NB4 (cell line): Measurements from ENCODE around the gene KLHL1.

ENCODE experiments used
- CTCF ChIP-seq: IDR thresholded peaks from one replicate; pipeline ENCODE4 v1.5.1; 2012; ENCODE audit warnings: low read depth, low read length
- MYC ChIP-seq: IDR thresholded peaks from 2 replicates; pipeline ENCODE4 v1.6.1; 2011; ENCODE audit warnings: low read depth, low read length
- POLR2A ChIP-seq: IDR thresholded peaks from 2 replicates; pipeline ENCODE4 v1.6.1; 2011; ENCODE audit warnings: mild to moderate bottlenecking; ENCODE audit not compliant: insufficient read length; ENCODE audit errors: extremely low read depth
- TF ChIP-seq, protein P1 (sequence below): IDR thresholded peaks from 2 replicates; pipeline ENCODE4 v1.6.1; 2011; ENCODE audit warnings: low read depth, low read length

DNA sequence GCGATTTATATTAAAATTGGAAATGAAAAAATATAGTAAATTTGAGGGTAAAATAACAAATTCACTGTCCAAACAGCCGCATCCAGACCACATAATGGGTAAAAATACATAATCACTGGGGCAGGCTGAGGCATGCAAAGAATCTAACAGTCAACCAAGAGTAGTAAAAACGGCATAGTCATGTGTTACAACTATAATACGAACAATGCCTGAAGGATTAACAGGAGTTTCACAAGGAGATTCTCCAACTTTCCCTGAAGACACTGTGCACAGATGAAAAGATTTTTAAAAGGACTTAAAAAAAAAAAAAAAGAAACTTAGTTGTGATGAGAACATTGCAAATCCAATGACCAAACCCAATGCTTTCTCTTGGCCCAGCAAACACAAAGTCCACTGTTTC is 21.0 kb downstream of the KLHL1 start:
- TF ChIP-seq MYC, result no peak
- TF ChIP-seq CTCF, result no peak
- TF ChIP-seq, protein P1, sequence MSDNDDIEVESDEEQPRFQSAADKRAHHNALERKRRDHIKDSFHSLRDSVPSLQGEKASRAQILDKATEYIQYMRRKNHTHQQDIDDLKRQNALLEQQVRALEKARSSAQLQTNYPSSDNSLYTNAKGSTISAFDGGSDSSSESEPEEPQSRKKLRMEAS, result no peak
- no peak for TF ChIP-seq POLR2A
